DMS153 treated with DMSO at 0.1 percent for 48 hours (cell line): ENCODE results near the gene HRH1.
"Not testable (repeated sequence)": the region's sequence is repeated elsewhere in the genome, so short reads cannot be mapped to it uniquely, and the experiment has no call there.

Experiments used
- DNase-seq: peaks from one replicate; lab custom pipeline; 2025; ENCODE audit not compliant: unreplicated experiment; lab: John Stamatoyannopoulos, UW

The HRH1 gene

GRCh38 chr3:11204697-11205348 is 50.5 kb downstream of the HRH1 start:
- no peak for DNase-seq

- DNase-seq, result not testable (repeated sequence)
Observed at GRCh38 chr3:11205881-11206280, 51.6 kb downstream of the HRH1 start.

GRCh38 chr3:11206316-11206715 is 52.0 kb downstream of the HRH1 start:
- no peak for DNase-seq

DNA sequence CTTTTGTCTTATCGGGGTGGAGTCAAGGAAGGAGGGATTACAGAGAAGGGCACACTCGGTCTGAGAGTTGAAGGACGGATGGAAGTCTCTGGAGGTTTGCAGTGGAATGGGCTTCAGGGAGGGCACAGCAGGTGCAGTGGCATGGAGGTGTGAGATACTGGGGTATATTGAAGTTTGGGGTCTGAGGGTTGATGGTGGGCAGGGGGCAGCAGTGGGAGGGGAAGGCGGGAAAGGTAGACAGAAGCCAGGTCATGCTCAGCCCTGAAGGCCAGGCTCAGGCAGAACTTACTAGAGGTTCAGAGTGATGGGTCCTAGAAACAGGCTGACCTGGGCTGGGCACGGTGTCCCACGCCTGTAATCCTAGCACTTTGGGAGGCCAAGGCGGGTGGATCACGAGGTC is 52.7 kb downstream of the HRH1 start:
- no peak for DNase-seq

- DNase-seq, result no peak
Observed at GRCh38 chr3:11211531-11212298, 57.4 kb downstream of the HRH1 start.

- no peak for DNase-seq
Observed at GRCh38 chr3:11212299-11212608, 58.0 kb downstream of the HRH1 start.

DNA sequence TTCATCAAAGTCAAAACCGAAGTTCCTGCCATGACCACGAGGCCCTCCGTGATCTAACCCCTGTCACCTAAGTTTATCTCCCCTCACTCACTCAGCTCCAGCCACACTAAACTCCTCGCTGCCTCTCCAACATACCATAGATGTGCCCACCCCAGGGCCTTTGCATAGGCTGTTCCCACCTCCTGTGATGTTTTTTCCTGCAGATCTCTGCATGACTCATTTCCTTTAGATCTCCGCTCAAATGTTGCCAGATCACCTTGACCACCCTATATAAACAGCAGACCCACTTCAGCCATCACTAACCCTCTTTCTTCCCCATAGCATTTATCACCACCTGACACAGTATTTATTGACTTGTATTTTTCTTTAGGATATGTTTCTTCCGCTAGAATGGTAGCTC is 58.5 kb downstream of the HRH1 start:
- no peak for DNase-seq

GRCh38 chr3:11213810-11214450 is 59.6 kb downstream of the HRH1 start:
- DNase-seq, result no peak

GRCh38 chr3:11214451-11214978 is 60.2 kb downstream of the HRH1 start:
- DNase-seq, result no peak

DNA sequence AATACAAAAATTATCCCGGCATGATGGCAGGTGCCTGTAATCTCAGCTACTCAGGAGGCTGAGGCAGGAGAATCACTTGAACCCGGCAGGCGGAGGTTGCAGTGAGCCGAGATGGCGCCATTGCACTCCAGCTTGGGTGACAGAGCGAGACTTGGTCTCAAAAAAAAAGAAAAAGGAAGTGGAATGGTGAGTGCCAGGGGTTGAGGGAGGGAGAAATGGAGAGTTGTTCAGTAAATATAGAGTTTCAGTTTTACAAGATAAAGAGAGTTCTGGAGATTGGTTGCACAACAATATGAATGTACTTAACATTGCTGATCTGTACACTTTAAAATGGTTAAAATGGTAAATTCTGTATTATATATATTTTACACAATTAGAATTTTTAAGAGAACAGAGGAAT is 63.1 kb downstream of the HRH1 start:
- not testable (repeated sequence) for DNase-seq

GRCh38 chr3:11220230-11220629 is 65.9 kb downstream of the HRH1 start:
- DNase-seq, result no peak

GRCh38 chr3:11221818-11222415 is 67.6 kb downstream of the HRH1 start:
- no peak for DNase-seq

DNA sequence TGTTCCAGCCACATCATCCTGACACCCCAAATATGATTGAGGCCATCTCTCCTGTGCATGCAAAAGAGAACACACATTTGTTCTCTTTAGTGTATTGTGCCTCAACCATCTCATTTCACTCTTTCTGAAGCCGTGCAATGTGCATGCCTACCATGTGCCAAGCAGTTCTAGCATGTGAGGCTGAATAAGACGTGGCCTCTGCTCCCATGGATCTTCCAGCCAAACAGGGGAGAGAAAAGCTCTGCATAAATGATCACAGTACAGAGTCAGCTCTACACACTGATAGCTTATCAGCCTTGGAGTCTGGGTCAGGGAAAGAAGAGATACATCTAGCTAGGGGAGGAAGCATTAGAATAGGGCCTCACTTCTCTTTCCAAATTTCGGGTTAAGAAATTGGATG is 69.7 kb downstream of the HRH1 start:
- DNase-seq, result no peak

GRCh38 chr3:11224870-11225229 is 70.6 kb downstream of the HRH1 start:
- no peak for DNase-seq

GRCh38 chr3:11226042-11226370 is 71.7 kb downstream of the HRH1 start:
- no peak for DNase-seq

GRCh38 chr3:11228041-11228440 is 73.7 kb downstream of the HRH1 start:
- DNase-seq, result no peak

DNA sequence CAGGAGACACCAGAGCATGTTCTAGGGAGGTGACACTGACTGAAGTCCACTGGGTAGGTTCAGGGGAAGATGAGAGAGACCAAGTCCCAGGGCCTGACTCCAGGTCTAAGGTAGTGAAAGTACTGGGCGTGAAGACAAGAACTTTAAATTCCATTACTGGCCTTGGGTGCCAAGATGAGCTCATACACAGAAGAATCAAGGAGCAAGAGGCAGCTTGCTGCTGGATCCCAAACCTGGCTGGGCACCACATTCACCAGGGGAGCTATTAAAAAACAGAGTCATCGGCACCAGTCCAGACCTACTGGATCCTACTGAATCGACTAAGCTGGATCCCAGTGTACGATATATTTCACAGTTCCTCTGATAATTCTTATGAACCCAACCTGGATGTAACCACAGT is 75.8 kb downstream of the HRH1 start:
- DNase-seq, result no peak

GRCh38 chr3:11230832-11231231 is 76.5 kb downstream of the HRH1 start:
- no peak for DNase-seq

DNA sequence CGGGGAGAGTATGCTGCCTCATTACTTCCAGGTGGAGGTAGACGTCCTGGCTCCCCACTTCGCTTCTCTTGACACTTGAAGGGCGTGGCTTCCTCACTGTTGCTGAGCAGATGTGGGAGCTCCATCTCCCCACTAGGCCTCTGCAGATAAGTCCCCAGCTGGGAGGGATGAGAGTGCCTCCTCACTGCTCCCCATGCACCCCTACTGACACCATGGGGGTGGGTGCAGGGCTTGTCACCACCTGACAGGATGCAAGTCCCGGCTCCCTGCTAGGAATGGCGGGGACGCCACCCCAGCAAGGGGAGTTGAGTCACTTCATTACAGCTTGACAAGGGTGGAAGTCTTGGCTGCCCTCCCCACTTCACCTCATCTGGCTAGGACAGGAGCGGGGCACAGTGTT is 81.1 kb downstream of the HRH1 start:
- DNase-seq, result no peak

GRCh38 chr3:11236588-11237461 is 82.5 kb downstream of the HRH1 start:
- peak; percentile 3 for DNase-seq

GRCh38 chr3:11238060-11238459 is 83.8 kb downstream of the HRH1 start:
- no peak for DNase-seq
